Measurements from ENCODE around the gene UQCR10.

DNA sequence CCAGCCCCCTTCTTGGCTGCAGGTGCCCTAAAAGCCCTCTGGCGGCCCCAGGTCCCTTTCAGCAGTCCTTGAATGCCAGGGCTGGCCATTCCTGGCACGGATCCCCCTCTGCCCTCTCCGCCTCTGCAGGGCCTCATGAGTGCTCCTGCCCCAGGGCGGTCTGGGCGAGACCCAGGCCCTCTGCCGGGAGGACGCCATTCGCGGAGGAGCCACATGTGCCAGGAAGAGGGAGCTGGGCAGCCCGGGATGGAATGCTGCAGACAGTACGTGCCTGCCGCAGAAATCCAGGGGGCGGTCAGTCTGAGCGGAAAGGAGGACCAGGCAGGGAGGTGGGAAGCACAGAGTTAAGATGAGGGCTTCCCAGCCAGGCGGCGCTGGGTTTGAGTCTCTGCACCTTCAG, 44.6 kb upstream of the UQCR10 start:
- TF ChIP-seq POLR2A (IDR thresholded peaks at IDR 0.05) (no peak), POLR2AphosphoS5 (IDR thresholded peaks at IDR 0.05) (no peak), EP300 (IDR thresholded peaks at IDR 0.05) (no peak)
- TF ChIP-seq, protein P1, sequence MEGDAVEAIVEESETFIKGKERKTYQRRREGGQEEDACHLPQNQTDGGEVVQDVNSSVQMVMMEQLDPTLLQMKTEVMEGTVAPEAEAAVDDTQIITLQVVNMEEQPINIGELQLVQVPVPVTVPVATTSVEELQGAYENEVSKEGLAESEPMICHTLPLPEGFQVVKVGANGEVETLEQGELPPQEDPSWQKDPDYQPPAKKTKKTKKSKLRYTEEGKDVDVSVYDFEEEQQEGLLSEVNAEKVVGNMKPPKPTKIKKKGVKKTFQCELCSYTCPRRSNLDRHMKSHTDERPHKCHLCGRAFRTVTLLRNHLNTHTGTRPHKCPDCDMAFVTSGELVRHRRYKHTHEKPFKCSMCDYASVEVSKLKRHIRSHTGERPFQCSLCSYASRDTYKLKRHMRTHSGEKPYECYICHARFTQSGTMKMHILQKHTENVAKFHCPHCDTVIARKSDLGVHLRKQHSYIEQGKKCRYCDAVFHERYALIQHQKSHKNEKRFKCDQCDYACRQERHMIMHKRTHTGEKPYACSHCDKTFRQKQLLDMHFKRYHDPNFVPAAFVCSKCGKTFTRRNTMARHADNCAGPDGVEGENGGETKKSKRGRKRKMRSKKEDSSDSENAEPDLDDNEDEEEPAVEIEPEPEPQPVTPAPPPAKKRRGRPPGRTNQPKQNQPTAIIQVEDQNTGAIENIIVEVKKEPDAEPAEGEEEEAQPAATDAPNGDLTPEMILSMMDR (IDR thresholded peaks at IDR 0.05), result no peak

Measured in gastroesophageal sphincter (tissue), 3 donors.